Amniotic epithelial cell (primary cell): Measurements from ENCODE around the gene TET3.

Source experiments
- DNase-seq: peaks from one replicate; pipeline ENCODE4 v3.0.0-alpha.2; 2010; ENCODE audit warnings: low read depth

TET3 gene

DNA sequence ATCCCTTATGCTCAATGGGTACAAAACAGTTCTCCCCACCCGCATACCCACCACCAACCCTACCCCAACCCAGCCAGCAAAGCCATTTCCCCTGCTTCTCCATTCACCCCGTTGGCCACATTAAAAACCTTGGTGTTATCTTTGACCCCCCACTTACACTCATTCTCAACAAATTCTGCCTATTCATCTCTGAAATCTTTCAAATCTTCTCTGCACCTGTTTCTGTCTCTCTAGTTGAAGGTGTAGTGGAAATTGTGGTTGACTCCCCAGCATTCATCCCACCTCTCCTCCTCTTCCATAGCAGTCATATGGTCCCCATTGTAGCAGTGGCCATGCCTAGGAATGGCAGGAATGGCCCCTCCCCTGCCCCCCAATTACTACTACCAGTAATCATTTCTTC, 20.5 kb upstream of the TET3 start:
- no peak for DNase-seq

DNA sequence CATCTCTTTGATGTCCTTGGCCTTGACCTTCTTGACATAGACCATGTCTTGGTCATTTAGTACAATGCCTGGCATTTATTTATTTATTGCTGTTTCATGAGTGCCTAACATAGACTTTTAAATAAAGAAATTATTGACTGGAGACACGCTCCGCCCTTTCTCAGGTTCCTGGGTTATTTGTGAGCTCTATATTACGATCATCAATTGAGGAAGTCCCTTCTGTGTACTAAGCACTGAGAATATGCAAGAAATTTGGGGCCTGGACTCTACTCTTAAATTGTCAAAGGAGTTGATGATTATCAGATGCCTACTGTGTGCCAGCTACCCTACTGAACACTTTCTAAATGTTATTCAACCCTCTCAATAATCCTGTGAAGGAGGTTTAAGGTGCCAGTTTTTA, 19.7 kb upstream of the TET3 start:
- no peak for DNase-seq

DNA sequence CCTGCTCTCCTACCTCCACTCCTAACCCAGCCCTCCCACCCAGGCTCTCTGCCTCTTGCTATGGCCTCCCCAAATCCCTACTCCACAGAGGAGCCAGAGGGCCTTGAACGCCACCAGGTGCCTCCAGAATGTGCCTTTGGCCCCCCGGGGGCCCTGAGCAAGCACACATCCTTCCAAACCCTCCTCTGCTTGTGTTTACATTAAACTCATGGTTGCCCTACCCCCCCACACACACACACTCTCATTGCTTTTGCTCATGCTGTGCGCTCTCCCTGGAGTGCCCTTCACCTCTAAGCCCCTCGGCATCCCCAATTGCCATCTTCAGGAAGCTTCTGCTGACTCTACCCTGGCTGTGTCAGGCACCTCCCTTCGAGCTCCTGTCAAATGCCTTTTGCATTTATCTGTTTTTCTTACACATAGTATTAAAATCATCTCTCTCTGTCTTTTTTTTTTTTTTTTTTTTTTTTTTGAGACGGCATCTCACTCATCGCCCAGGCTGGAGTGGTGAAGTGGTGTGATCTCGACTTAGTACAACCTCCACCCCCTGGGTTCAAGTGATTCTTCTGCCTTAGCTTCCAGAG, 16.3 kb upstream of the TET3 start:
- DNase-seq: no peak

DNA sequence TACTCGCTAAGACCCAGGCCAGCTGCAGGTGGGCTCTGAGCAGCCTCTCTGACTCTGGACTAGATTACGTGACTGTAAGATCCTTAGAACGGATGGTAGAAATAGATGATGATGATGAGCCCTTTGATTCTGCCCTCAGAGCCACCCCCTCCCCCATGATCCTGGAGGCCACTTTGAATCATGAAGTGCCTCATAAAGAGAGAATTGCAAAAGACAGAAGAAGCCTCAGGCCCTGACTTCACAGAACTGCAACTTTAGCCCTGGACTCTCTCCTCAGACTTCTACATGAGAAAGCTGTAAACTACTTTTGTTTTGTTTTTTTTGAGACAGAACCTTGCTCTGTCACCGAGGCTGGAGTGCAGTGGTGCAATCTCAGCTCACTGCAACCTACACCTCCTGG, 15.4 kb upstream of the TET3 start:
- DNase-seq: no peak

DNA sequence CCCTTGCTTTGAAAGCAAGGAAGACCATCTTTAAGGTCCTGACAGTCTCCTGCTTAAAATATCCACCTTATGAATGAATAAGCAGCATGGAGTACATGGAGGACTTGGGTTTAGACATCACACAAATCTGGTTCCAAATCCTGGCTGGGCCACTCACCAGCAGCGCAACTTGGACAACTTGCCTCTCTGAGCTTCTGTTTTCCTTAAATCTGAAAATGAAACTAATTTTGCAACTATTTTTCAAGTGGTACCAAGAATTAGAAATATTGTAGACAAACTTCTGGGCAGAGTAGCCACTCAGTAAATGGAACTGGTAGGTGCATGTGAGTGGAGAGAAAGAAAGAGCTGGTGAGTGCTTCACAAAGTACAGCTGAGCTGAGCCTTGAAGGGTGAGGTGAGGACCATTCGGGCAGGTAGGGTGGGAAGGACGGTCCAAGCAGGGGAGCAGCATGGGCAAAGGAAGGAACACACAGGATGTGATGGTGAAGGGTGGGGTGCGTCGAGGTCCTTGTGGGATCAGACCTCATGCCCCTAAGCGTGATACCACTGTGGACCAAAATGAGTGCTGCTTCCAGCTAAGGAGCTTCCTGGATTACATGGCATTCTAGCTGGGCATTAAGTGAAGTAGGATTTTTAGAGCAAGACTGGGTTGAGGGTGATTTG, 14.4 kb upstream of the TET3 start:
- no peak for DNase-seq

DNA sequence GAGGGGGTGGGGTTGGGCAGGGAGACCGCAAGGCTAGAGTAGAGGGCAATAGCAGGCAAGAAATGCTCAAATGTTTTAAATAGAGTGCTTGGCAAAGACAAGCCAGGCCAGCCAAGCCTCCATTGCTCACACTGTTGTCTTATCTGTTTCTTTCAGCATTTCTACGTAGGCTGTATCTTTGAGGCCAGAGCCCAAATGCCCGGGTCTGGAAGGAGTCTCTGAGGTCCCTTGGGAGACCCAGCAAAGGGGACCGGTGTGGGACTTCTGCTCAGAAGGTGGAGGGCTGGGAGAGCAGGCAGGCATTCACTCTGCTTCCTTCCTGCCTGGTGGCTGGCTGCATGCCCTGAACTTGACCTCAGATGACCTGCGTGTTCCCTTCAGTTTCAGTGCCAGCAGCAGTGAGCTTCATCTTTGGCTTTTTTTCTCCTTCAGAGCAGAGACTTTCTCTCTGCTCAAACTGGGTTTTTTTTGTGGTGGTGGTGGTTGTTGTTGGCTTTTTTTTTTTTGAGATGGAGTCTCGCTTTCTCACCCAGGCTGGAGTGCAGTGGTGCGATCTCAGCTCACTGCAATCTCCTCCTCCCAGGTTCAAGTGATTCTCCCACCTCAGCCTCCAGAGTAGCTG, 13.7 kb upstream of the TET3 start:
- peak; percentile 32 for DNase-seq

DNA sequence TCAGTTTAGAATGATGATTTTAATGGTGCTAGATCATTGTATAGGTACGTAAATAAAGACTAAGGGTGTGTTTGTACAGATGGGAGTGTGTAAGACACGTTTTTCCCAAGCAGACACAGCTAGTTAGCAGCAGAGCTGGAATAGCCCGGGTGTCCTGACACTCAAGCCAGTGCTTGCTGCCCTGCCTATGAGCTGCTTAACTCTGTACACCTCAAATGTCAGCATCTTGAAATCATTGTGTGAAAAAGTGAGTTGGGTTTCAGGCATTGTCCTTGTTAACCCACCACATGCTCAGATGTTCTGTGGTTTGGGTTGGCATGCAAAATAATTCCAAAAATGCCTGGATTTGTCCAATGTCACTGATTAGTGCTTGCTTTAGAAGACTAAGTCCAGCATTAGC, 13.0 kb upstream of the TET3 start:
- no peak for DNase-seq

DNA sequence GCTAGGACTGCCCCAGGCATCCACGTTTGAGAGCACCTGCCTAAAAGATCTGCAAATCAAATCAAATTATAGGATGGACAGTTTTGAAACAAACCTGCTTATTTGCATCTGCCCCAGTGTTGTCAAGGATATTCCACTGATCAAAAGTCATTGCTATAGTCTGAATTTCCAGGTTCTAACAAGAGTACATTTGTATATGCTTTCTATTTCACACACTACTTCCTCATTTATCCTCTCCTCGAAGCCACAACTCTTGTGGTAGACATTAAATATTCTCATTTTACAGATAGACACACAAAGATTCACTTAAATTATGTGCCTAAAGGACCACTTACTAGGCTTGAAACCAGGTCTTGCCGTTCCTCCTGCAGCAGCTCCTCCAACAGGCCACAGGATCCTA, 11.9 kb upstream of the TET3 start:
- no peak for DNase-seq

- no peak for DNase-seq
These were observed 9.0 kb upstream of the TET3 start for GRCh38 chr2:73975731-73976130.

- DNase-seq: no peak
These were observed 7.9 kb upstream of the TET3 start for GRCh38 chr2:73976803-73977202.

DNA sequence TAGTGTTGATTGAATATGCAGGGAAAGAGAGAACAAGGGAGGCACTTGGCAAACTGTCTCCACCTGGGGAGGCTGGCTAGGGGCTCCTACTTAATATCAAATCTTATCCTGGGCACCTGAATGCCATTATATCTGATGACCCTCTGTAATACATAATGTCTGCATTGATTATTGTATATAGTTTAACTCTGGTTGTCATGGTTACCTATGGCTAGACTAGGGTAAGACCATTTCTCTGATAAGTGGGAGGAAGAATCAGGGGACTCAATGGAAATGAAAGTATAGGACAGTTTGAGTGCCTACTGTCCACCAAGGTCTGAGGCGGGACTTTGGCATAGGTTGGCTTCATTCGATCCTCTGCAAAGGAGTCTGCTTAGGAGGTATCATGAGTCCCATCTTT, 7.2 kb upstream of the TET3 start:
- DNase-seq: no peak

DNA sequence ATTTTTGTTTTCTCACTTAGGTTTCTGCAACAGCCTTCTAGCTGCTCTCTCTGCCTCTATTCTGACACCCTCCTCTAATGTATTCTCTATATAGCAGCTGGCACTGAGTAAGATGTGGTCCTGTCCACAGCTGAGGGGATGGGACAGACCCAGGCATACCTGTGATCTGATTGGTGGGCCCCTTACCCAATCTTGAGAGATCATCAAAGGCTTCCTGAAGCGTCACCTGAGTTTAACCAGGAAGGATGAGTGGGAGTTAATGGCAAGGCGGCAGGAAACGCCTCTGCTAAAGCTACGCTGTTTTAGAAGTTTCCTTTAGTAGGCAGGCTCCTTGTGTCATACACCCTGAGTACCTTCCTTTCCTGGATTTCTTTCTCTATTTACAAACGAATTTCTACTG, 5.7 kb upstream of the TET3 start:
- DNase-seq: no peak

GRCh38 chr2:73979686-73980085, 5.0 kb upstream of the TET3 start:
- DNase-seq: peak; percentile 90

GRCh38 chr2:73980566-73980965, 4.1 kb upstream of the TET3 start:
- DNase-seq: peak; percentile 42

DNA sequence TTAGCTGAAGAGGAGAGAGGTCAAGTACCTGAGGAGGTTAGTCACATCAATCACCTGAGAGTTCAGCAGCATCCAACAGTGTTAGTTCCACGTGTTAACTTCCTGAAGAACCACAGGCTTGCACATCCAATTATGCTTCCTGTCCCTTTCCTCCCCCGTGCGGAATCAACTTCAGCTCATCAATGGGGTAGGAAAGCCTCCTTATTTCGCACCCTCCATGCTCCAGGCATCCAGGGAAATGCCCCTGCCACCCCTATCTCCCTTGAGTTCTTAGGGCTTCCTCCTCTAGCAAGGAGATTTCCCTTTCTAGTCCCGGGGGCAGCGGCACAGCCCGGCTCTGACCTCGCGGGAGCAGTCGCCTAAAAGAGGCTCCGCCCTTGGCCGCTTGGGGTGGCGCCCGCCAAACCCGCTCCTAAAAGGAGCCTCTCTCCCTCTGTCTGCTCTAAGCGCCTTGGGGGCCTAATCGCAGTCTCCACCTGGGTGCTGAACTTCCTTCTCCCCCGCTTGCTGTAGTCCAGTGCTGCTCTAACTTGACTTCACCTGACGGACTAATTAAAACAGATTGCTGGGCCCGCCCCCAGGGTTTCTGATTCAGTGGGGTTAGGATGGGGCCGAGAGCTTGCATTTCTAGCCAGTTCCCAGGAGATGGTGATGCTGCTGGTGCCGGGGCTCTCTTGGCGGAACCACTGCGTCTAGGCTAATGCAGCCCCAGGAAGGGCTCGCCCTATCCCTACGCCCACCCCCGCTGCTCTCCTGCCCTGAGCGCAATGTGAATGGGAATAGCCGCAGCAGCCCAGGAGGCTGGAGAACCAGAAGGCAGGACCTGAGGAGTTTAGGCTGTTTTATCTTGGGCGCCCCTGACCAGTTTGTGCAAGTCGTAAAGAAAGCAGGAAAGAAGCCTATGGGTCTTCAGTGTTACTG, 3.4 kb upstream of the TET3 start:
- DNase-seq: no peak

DNA sequence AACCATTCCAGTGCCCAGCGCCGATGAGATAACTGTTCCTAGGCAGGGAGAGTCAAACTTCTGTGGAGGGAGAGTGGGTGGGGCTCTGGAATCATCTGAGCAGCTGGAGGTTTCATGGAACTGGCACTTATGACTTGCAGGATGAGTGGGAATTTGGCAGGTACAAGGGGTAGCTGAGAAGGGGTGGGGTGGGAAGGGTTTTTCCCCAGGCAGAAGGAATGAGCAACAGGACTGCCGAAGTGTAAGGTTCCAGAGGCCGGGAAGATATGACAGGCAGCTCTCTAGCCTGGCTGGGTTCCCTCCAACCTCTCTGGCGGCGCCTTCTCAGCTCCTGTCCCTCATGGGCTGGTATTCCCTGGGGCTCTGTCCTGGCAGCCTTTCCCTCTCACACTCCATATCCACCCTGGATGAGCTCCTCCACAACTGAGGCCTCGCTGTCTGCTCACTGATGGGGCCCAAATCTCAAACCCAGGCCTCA, 2.5 kb upstream of the TET3 start:
- peak; percentile 28 for DNase-seq

DNA sequence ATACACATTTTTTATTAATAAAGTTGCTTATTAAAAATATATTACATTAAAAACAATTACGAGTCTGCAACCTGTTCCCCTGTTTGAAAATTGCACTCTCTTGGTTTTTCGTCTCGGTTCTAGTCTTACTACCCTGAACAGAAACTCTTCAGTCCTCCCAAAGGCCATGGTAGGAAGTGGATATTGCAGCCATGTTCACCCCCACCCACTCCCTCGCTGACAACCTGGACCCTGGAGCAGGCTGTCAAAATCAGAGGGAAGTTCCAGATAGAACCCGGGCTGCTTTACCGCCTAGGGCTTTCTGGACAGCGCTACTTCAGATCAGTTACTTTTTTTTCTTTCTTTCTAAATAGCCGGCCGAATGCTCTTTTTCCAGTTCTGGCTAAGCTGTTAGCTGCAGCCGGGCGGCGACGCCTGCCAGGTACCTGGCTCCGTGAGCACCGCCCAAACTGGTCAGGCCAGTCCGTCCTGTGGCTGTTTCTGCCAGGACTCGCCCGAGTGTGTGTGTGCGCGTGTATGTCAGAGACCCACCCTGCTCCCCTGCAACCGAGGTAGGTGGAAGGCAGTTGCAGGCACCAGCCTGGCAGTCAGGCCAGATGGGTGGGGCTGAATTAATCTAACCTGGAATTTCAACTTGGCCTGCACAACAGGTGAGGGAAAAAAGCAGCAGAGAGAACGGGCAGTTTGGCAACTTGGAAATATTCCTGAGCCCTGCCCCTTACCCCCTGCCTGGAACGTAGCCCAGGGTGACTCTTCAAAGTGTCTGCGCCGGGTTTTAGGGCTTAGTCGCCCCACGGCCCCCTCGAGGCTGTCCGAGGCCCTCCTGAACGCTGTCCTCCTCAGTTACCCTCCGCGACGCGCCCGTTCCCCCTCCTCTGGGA, 1.1 kb upstream of the TET3 start:
- no peak for DNase-seq

DNA sequence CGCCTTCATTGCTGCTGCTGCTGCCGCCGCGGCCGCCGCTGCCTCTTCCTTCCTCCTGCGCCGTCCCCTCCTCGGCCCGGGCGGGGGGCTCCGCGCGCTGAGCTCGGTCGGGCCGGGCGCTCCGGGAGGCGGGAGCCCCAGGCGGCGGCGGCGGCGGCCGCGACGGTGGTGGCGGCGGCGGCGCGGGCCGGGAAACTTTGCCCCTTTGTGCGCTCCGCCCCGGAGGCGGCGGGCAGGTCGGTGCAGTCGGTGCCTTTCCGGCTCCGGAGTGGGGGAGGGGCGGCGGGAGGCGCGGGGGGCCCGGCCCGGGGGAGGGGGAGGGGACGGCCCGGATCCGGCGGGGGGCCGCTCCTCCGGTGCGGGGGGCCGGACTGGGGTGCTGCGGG, 205 bp downstream of the TET3 start:
- no peak for DNase-seq

DNA sequence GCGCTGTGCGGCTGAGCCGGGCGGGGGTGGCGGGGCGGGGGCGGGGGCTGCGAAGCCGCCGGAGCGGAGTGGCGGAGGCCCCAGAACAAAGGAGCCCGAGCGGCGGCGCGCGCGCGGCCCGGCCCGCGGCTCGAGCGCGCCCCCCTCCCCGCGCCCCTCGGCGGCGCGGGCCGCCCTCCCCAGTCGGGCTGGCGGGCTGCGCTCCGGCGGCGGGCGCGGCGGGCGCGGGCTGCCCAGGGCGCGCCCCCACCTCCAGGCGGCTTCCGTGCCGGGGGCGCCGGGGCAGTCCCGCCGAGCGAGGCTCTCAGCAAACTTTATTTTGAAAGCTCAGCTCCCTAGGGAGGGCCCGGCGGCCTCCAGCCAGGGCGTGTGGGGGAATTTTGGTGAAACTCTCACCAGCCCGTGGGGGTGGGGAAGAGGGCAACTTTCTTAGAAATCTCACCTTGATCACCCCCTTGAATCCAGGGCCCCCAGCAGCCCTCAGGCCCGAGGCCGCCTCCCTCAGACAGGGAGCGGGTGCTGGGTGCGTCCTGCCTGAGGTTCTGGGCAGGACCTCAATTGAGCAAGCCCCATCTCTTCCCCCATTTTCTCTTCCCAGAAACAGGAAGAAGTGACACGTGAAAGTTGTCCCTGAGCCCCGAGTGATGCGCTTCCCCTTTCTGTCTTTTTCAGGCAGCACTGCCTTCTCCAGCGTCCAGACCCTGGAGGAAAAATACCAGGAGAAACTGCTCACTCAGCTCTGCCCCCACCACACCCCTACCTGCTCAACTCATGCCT, 786 bp downstream of the TET3 start:
- no peak for DNase-seq

DNA sequence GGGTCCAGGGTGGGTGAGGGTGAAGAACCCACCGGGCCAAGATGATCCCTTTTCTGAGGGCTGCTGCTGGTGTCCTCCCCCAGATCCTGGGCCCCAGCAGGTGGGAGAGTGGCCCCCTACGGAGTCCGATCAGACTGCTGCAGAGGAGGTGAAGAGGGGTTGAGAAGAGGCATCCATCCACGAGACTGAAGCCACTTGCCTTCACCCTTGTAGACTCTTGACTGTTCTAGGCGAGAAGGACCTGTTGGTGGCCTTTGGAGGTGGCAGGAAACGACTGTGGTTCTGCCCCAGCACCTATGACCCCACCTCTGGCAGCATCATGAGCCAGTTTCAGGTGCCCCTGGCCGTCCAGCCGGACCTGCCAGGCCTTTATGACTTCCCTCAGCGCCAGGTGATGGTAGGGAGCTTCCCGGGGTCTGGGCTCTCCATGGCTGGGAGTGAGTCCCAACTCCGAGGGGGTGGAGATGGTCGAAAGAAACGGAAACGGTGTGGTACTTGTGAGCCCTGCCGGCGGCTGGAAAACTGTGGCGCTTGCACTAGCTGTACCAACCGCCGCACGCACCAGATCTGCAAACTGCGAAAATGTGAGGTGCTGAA, 1.5 kb downstream of the TET3 start:
- DNase-seq: no peak
